ENCODE measurements around the gene ARHGAP10.

The ARHGAP10 gene

GRCh38 chr4:147799986-147800555 is 68.2 kb downstream of the ARHGAP10 start:
- DNase-seq: no peak

GRCh38 chr4:147801820-147802219 is 69.9 kb downstream of the ARHGAP10 start:
- no peak for DNase-seq

GRCh38 chr4:147802346-147802745 is 70.5 kb downstream of the ARHGAP10 start:
- DNase-seq: no peak

- no peak for DNase-seq
Observed at GRCh38 chr4:147805946-147806345, 74.1 kb downstream of the ARHGAP10 start.

- DNase-seq: no peak
Observed at GRCh38 chr4:147808447-147808846, 76.6 kb downstream of the ARHGAP10 start.

GRCh38 chr4:147809211-147809610 is 77.3 kb downstream of the ARHGAP10 start:
- no peak for DNase-seq

GRCh38 chr4:147811878-147812277 is 80.0 kb downstream of the ARHGAP10 start:
- DNase-seq: no peak

- no peak for DNase-seq
Observed at GRCh38 chr4:147813109-147813773, 81.4 kb downstream of the ARHGAP10 start.

- no peak for DNase-seq
Observed at GRCh38 chr4:147813973-147814372, 82.1 kb downstream of the ARHGAP10 start.

GRCh38 chr4:147814376-147814775 is 82.5 kb downstream of the ARHGAP10 start:
- DNase-seq: no peak

- no peak for DNase-seq
Observed at GRCh38 chr4:147815741-147816140, 83.9 kb downstream of the ARHGAP10 start.

GRCh38 chr4:147816382-147817254 is 84.7 kb downstream of the ARHGAP10 start:
- DNase-seq: no peak

- no peak for DNase-seq
Observed at GRCh38 chr4:147820975-147821374, 89.1 kb downstream of the ARHGAP10 start.

- DNase-seq: no peak
Observed at GRCh38 chr4:147821555-147821954, 89.7 kb downstream of the ARHGAP10 start.

GRCh38 chr4:147822128-147822527 is 90.2 kb downstream of the ARHGAP10 start:
- no peak for DNase-seq

- no peak for DNase-seq
Observed at GRCh38 chr4:147823130-147823529, 91.2 kb downstream of the ARHGAP10 start.

- DNase-seq: no peak
Observed at GRCh38 chr4:147824316-147824715, 92.4 kb downstream of the ARHGAP10 start.

GRCh38 chr4:147824884-147825283 is 93.0 kb downstream of the ARHGAP10 start:
- DNase-seq: no peak

GRCh38 chr4:147825451-147826287 is 93.8 kb downstream of the ARHGAP10 start:
- no peak for DNase-seq

- no peak for DNase-seq
Observed at GRCh38 chr4:147826288-147826646, 94.4 kb downstream of the ARHGAP10 start.

- no peak for DNase-seq
Observed at GRCh38 chr4:147828331-147828905, 96.5 kb downstream of the ARHGAP10 start.

- DNase-seq: no peak
Observed at GRCh38 chr4:147829401-147830101, 97.7 kb downstream of the ARHGAP10 start.

Measured in NCI-H1694 treated with DMSO at 0.1 percent for 48 hours (cell line).